ENCODE data around the gene PTRH2. TPM values are rescaled to one million over a fixed set of nuclear protein-coding genes. Genes with fewer than 3 reads are reported as not detected.

Gene PTRH2
- polyA plus RNA-seq, 2 of the 4 experiments (the other 2 are of a cell fraction) = 109 to 169 TPM

DNA sequence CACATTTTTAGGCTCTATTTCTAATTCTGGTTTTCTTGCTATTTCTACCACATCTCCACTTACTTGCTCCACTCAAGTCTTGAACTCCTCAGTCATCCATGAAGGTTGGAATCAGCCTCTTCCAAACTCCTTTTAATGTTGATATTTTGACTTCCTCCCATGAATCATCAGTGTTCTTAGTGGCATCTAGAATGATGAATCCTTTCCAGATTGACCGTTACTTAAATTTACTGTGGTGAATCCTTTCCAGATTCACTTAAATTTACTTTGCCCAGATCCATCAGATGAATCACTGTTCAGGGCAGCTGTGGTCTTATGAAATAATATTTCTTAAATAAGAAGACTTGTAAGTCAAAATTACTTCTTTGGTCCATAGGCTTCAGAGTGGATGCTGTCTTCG lies 55.1 kb downstream of the PTRH2 start:
- ChIA-PET CTCF (interaction anchor here (1.1 to 1.3 kb wide), 4 partner anchors 11 to 27 kb away, joined by 3 read pairs; no protein-coding TSS in a partner anchor), POLR2A (no interaction called here)
- Histone ChIP-seq H3K4me1 (peaks cover 8% of the 10 kb centered on the region; the same call in 1 of the 3 replicates), H3K9me3 (peaks cover 11% of the 10 kb centered on the region; the same call in 2 of the 3 replicates), H3K4me2 (no peak overlapping the region), H3K4me3 (no peak overlapping the region), H3K27ac (no peak overlapping the region)
- WGBS (ENCODE audit: missing lambda C conversion rate) = 94% methylated on average over 2 of the region's 2 CpGs
- DNase-seq (ENCODE audit: low read depth in 1 of 2, low spot score in 1 of 2) = no peak
- no peak for TF ChIP-seq NPAS2 (CRISPR knock-in tag; IDR thresholded peaks at IDR 0.05; ENCODE audit: borderline replicate concordance)
- no peak for TF ChIP-seq FOSL2 (IDR thresholded peaks at IDR 0.05)
- TF ChIP-seq FOSL2 (CRISPR knock-in tag; IDR thresholded peaks at IDR 0.05) = no peak
- no peak for TF ChIP-seq EHF (CRISPR knock-in tag; IDR thresholded peaks at IDR 0.05)
- TF ChIP-seq, protein P1, sequence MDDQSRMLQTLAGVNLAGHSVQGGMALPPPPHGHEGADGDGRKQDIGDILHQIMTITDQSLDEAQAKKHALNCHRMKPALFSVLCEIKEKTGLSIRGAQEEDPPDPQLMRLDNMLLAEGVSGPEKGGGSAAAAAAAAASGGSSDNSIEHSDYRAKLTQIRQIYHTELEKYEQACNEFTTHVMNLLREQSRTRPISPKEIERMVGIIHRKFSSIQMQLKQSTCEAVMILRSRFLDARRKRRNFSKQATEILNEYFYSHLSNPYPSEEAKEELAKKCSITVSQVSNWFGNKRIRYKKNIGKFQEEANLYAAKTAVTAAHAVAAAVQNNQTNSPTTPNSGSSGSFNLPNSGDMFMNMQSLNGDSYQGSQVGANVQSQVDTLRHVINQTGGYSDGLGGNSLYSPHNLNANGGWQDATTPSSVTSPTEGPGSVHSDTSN (IDR thresholded peaks at IDR 0.05) = no peak
- TF ChIP-seq, protein P2, sequence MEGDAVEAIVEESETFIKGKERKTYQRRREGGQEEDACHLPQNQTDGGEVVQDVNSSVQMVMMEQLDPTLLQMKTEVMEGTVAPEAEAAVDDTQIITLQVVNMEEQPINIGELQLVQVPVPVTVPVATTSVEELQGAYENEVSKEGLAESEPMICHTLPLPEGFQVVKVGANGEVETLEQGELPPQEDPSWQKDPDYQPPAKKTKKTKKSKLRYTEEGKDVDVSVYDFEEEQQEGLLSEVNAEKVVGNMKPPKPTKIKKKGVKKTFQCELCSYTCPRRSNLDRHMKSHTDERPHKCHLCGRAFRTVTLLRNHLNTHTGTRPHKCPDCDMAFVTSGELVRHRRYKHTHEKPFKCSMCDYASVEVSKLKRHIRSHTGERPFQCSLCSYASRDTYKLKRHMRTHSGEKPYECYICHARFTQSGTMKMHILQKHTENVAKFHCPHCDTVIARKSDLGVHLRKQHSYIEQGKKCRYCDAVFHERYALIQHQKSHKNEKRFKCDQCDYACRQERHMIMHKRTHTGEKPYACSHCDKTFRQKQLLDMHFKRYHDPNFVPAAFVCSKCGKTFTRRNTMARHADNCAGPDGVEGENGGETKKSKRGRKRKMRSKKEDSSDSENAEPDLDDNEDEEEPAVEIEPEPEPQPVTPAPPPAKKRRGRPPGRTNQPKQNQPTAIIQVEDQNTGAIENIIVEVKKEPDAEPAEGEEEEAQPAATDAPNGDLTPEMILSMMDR (IDR thresholded peaks at IDR 0.05) = no peak
- no peak for TF ChIP-seq SMC3 (IDR thresholded peaks at IDR 0.05)
- no peak for TF ChIP-seq KDM1A (IDR thresholded peaks at IDR 0.05; ENCODE audit: low read depth)
- no peak for TF ChIP-seq TP53 (CRISPR knock-in tag; IDR thresholded peaks at IDR 0.05)
- TF ChIP-seq, protein P3, sequence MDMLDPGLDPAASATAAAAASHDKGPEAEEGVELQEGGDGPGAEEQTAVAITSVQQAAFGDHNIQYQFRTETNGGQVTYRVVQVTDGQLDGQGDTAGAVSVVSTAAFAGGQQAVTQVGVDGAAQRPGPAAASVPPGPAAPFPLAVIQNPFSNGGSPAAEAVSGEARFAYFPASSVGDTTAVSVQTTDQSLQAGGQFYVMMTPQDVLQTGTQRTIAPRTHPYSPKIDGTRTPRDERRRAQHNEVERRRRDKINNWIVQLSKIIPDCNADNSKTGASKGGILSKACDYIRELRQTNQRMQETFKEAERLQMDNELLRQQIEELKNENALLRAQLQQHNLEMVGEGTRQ (IDR thresholded peaks at IDR 0.05) = no peak
- TF ChIP-seq, protein P4, sequence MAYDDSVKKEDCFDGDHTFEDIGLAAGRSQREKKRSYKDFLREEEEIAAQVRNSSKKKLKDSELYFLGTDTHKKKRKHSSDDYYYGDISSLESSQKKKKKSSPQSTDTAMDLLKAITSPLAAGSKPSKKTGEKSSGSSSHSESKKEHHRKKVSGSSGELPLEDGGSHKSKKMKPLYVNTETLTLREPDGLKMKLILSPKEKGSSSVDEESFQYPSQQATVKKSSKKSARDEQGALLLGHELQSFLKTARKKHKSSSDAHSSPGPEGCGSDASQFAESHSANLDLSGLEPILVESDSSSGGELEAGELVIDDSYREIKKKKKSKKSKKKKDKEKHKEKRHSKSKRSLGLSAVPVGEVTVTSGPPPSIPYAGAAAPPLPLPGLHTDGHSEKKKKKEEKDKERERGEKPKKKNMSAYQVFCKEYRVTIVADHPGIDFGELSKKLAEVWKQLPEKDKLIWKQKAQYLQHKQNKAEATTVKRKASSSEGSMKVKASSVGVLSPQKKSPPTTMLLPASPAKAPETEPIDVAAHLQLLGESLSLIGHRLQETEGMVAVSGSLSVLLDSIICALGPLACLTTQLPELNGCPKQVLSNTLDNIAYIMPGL (CRISPR knock-in tag; IDR thresholded peaks at IDR 0.05; ENCODE audit: borderline replicate concordance) = no peak
- no peak for FAIRE-seq
- ATAC-seq = no peak

DNA sequence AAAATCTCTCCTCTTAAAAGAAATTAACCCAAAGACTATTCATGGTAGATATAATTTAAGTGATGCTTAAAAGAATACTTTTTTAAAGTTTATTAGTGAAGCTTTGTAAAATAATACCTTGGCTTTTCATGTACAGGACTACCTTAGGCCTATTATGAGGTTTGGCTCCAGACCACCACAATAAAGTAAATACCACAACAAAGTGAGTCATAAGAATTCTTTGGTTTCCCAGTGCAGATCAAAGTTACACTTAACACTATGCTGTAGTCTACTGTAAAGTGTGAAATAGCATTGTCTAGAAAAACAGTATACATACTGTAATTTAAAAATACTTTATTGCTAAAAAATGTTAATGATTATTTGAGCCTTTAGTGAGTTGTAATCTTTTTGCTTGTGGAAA lies 55.9 kb downstream of the PTRH2 start:
- ChIA-PET CTCF (interaction anchor here (0.6 to 1.3 kb wide), 4 partner anchors 12 to 321 kb away, joined by 3 read pairs; no protein-coding TSS in a partner anchor), POLR2A (no interaction called here)
- Histone ChIP-seq H3K4me3 (no peak overlapping the region), H3K4me2 (no peak overlapping the region), H3K9me3 (peaks cover 11% of the 10 kb centered on the region; the same call in 2 of the 3 replicates), H3K4me1 (peaks cover 8% of the 10 kb centered on the region; the same call in 1 of the 3 replicates), H3K27ac (no peak overlapping the region)
- DNase-seq (ENCODE audit: low read depth in 1 of 2, low spot score in 1 of 2) = no peak
- no peak for FAIRE-seq
- ATAC-seq = no peak
- TF ChIP-seq, protein P5, sequence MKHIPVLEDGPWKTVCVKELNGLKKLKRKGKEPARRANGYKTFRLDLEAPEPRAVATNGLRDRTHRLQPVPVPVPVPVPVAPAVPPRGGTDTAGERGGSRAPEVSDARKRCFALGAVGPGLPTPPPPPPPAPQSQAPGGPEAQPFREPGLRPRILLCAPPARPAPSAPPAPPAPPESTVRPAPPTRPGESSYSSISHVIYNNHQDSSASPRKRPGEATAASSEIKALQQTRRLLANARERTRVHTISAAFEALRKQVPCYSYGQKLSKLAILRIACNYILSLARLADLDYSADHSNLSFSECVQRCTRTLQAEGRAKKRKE (CRISPR knock-in tag; IDR thresholded peaks at IDR 0.05; ENCODE audit: low read depth) = no peak
- no peak for TF ChIP-seq RFX5 (IDR thresholded peaks at IDR 0.05)
- no peak for TF ChIP-seq FOXS1 (CRISPR knock-in tag; IDR thresholded peaks at IDR 0.05)
- no peak for TF ChIP-seq CEBPB (IDR thresholded peaks at IDR 0.05)
- TF ChIP-seq MYC (IDR thresholded peaks at IDR 0.05; ENCODE audit: borderline replicate concordance, low read length) = no peak
- TF ChIP-seq BHLHE40 (IDR thresholded peaks at IDR 0.05; ENCODE audit: low read depth, low read length) = no peak
- no peak for TF ChIP-seq HOXB5 (CRISPR knock-in tag; IDR thresholded peaks at IDR 0.05)
- TF ChIP-seq GATA3 (IDR thresholded peaks at IDR 0.05; ENCODE audit: borderline replicate concordance) = no peak
- TF ChIP-seq ZNF302 (CRISPR knock-in tag; IDR thresholded peaks at IDR 0.05) = no peak
- TF ChIP-seq CBX2 (IDR thresholded peaks at IDR 0.05; ENCODE audit: borderline replicate concordance, low read depth) = no peak
